ENCODE results near the gene C1QTNF9. TPM values are rescaled to one million over a fixed set of nuclear protein-coding genes. Genes with fewer than 3 reads are reported as not detected.
"Not testable (repeated sequence)": the region's sequence is repeated elsewhere in the genome, so short reads cannot be mapped to it uniquely, and the experiment has no call there.

C1QTNF9 gene
- total RNA-seq, 1 experiment from 2014 or later = not detected

- DNase-seq (ENCODE audit: low read depth) = not testable (repeated sequence)
Measured at GRCh38 chr13:24322470-24322869, 13.1 kb downstream of the C1QTNF9 start.

DNA sequence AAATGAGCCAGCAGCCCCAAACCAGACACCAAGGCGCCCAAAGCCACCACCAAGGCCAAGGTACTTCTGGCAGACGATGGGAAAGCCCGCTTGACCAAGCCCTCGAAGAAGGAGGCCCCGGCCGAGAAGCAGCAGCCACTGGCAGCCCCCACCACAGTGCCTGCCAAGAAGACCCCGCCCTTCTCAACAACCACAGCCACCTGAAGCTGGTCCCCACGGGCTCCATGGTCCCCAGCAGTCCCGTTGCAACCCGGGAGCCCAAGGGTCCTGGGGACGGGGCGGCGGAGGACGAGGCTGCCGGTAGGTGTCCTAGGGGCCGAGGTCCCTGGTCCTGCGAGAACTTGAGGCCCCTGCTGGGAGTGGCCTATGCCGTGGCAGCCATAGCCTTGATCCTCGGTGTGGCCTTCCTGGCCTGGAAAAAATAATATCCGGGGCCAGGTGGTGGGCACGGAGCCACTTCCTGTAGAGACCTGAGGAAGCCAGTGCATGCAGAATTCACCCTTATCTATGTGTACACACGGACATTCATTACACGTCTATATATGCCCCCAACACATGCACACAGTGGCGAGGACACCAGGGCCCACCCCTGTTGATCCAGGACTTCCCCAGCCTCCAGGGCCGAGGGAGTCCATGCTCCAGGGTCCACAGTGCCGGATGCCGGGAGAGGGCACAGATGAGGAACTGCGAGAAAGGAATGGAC is 13.8 kb downstream of the C1QTNF9 start:
- DNase-seq (ENCODE audit: low read depth) = no peak

- no peak for DNase-seq (ENCODE audit: low read depth)
Measured at GRCh38 chr13:24323739-24324075, 14.3 kb downstream of the C1QTNF9 start.

DNA sequence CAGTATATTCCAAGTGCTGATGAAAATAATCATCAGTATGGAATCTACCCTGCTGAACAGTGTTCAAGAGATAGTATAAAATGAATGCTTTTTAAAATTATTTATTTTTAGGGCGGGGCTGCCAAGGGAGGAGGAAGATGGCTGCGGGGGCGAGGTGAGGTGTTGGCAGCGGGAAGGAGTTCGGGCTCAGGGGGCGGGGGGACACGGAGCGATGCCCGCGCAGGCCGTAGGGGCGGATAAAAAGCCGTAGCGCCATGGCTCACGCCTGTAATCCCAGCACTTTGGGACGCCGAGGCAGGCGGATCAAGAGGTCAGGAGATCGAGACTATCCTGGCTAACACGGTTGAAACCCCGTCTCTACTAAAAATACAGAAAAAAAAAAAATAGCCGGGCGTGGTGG is 18.2 kb downstream of the C1QTNF9 start:
- DNase-seq (ENCODE audit: low read depth) = not testable (repeated sequence)

GRCh38 chr13:24328145-24328544 is 18.8 kb downstream of the C1QTNF9 start:
- no peak for DNase-seq (ENCODE audit: low read depth)

GRCh38 chr13:24338721-24339120 is 29.3 kb downstream of the C1QTNF9 start:
- DNase-seq (ENCODE audit: low read depth) = no peak

GRCh38 chr13:24339937-24340607 is 30.7 kb downstream of the C1QTNF9 start:
- no peak for DNase-seq (ENCODE audit: low read depth)

DNA sequence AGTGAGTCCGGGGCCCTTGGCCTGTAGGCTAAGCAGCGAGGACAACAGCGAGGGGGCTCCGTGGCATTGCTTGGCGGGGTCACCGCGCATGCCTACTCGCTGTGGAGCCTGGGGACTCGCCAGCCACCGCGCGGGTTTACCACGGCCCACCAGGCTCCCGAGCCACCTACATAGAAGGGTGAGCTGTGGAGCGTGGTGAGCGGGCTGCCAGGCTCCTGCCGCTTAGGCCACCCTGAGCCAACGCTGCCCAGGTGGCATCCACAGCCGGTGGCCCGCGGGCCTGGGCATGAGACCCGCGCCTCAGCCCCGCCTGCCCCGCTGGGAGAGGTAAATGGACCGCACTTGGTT is 31.2 kb downstream of the C1QTNF9 start:
- no peak for DNase-seq (ENCODE audit: low read depth)

DNA sequence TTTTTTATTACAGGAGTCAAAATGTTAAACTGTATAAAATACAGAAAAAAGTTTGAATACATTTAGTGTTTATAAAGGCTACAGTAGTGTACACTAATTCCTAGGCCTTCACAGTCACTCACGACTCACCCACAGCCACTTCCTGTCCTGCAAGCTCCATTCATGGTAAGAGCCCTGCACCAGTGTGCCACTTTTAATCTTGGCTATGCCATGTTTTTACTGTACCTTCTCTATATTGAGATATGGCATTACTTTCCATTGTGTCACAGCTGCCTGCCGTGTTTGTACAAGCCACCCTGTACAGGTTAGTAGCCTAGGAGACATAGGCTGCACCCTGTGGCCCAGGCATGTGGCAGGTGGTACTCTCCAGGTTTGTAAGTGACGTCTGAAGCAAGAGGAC is 32.1 kb downstream of the C1QTNF9 start:
- peak; percentile 28 for DNase-seq (ENCODE audit: low read depth)

DNA sequence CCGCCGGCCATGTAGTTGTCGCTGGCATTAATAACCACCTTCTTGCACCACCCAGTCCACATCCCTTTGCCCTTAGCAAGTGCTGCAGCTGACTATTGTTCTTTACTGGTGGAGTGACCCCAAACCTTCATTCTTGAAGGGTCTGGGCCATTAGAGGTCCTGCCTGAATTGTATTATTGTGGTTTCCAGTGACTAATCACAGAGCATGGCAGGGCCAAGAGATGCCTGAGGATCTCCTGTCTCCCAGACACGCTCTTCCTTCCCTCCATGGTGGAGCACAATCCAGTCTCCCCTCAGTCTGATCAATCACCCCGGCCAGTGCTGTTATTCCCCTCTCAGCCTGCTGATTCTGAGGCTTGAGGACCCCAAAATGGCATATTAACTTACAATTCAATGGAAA is 39.0 kb downstream of the C1QTNF9 start:
- DNase-seq (ENCODE audit: low read depth) = no peak

- DNase-seq (ENCODE audit: low read depth) = no peak
Measured at GRCh38 chr13:24348797-24349515, 39.6 kb downstream of the C1QTNF9 start.

GRCh38 chr13:24349778-24350664 is 40.6 kb downstream of the C1QTNF9 start:
- not testable (repeated sequence) for DNase-seq (ENCODE audit: low read depth)

DNA sequence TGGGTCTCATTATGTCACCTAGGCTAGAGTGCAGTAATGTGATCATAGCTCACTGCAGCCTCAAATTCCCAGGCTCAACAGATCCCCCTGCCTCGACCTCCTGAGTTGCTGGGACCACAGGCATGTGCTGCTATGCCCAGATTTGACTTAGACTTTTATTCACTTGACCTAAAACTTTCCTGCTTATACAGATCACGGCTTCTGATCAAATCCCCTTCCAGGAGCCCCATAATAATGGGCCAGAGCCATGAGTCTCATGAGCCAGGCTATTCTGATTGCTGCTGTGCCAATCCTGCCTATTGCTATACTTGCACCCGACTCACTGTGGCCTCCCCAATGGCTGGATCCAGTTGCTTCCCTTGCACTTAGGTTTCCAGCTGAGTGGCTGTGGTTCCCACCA is 42.0 kb downstream of the C1QTNF9 start:
- no peak for DNase-seq (ENCODE audit: low read depth)

- no peak for DNase-seq (ENCODE audit: low read depth)
Measured at GRCh38 chr13:24353736-24354135, 44.4 kb downstream of the C1QTNF9 start.

- DNase-seq (ENCODE audit: low read depth) = no peak
Measured at GRCh38 chr13:24355103-24355502, 45.7 kb downstream of the C1QTNF9 start.

DNA sequence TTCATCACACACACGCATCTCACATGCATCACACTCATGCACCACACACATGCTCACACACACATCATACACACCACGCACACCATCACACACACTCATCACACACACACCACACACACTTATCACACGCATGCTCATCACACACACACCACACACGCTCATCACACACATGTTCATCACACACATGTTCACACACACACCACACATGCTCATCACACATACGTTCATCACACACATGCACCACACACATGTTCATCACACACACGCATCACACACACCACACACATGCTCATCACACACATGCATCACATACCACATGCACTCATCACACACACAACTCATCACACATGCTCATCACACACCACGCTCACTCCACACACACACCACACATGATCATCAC is 46.9 kb downstream of the C1QTNF9 start:
- no peak for DNase-seq (ENCODE audit: low read depth)

DNA sequence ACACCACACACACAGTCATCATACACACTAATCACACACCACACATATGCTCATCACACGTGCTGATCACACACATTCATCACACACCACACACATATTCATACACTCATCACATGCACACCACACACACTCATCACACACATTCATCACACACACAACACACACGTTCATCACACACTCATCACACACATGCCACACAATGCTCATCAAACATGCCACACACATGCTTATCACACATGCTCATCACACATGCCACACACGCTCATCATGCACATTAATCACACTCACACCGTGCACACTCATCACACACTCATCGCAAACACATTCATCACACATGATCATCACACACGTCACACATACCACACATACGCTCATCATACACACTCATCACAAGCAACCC is 47.5 kb downstream of the C1QTNF9 start:
- no peak for DNase-seq (ENCODE audit: low read depth)

DNA sequence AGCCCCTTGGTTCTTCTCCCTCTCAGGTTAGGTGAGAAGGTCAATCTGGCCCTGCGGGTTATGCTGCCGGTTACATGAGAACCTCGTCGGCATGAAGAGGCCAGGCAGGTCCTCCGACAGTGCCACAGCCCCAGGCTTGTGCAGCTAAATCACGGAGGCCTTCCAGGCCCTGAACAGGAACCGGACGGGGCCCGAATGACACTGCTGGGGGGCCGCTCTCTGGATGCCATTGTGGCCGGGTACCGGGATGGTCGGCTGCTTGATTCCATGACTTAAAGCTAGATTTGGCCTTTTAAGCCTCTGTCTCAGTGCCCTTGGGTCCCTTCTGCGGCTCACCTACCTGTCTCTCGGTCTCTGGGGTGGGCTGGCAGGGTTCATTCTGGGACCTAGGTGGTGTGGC is 48.4 kb downstream of the C1QTNF9 start:
- no peak for DNase-seq (ENCODE audit: low read depth)

- not testable (repeated sequence) for DNase-seq (ENCODE audit: low read depth)
Measured at GRCh38 chr13:24358836-24359235, 49.5 kb downstream of the C1QTNF9 start.

- DNase-seq (ENCODE audit: low read depth) = not testable (repeated sequence)
Measured at GRCh38 chr13:24359252-24359651, 49.9 kb downstream of the C1QTNF9 start.

- no peak for DNase-seq (ENCODE audit: low read depth)
Measured at GRCh38 chr13:24360106-24360505, 50.7 kb downstream of the C1QTNF9 start.

DNA sequence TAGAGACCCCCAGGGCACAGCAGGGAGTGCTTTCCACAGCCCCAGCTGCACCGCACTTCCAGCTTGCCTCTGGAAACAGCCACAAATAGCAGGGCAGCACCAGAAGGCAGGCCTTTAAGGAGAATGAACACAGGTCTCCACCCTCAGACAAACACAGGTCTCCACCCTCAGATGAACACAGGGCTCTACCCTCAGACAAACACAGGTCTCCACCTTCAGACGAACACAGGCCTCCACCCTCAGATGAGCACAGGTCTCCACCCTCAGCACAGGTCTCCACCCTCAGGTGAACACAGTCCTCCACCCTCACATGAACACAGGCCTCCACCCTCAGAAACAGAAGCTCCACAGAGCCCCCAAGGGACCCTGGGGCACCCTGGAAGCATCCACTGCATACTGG is 51.7 kb downstream of the C1QTNF9 start:
- no peak for DNase-seq (ENCODE audit: low read depth)

Measured in LHCN-M2 (cell line).